Breast epithelium (tissue), 3 donors: Measurements from ENCODE around the gene SLAMF1.

ENCODE experiments used
- POLR2AphosphoS5 ChIP-seq, 3 donors: sonication (generic); formaldehyde crosslinking; IDR thresholded peaks; one replicate each; pipeline ENCODE4 v1.6.1; 2017; ENCODE audit warnings: antibody characterized with exemption in 3 of 3
- TF ChIP-seq, protein P1 (sequence below), 3 donors: fragments of 450-650 bp; IDR thresholded peaks; one replicate each; pipeline ENCODE4 v1.5.1; 2016 to 2017; ENCODE audit warnings: antibody characterized with exemption in 3 of 3, mild to moderate bottlenecking in 3 of 3, moderate library complexity in 3 of 3

DNA sequence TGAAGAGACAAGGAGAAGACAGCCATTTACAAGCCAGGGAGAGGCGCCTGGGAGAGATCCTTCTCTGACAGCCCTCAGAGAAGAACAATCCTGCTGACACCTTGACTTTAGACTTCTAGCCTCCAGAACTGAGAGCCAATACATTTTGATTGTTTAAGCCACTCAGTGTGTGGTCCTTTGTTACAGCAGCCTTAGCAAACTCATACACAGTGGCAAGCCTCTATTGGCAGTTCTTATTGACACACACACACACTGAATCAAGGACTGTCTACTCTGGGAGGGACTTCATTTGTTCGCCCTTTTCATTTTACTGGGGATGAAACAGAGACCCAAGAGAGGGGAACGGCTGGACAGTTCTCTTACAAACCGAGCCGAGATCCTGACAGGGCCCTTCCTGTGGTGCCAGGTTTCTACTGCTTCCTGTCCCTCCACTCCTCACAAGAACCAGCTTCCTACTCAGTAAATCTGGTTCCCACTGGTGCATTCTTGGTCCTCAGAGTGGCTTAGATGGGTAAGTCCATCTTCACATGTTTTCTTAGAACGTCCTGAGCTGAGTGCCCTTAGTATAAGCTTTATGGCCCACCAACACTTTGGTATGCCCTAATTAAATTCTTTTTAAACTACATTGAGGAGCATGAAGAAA, 14.7 kb downstream of the SLAMF1 start:
- TF ChIP-seq POLR2AphosphoS5 (IDR thresholded peaks at IDR 0.05) = no peak
- TF ChIP-seq, protein P1, sequence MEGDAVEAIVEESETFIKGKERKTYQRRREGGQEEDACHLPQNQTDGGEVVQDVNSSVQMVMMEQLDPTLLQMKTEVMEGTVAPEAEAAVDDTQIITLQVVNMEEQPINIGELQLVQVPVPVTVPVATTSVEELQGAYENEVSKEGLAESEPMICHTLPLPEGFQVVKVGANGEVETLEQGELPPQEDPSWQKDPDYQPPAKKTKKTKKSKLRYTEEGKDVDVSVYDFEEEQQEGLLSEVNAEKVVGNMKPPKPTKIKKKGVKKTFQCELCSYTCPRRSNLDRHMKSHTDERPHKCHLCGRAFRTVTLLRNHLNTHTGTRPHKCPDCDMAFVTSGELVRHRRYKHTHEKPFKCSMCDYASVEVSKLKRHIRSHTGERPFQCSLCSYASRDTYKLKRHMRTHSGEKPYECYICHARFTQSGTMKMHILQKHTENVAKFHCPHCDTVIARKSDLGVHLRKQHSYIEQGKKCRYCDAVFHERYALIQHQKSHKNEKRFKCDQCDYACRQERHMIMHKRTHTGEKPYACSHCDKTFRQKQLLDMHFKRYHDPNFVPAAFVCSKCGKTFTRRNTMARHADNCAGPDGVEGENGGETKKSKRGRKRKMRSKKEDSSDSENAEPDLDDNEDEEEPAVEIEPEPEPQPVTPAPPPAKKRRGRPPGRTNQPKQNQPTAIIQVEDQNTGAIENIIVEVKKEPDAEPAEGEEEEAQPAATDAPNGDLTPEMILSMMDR (IDR thresholded peaks at IDR 0.05) = no peak
